Chondrocyte (in vitro differentiated cells): ENCODE data around the gene TNFRSF8. TPM values are rescaled to one million over a fixed set of nuclear protein-coding genes. Genes with fewer than 3 reads are reported as not detected.

Source experiments
- DNase-seq: peaks from one replicate; pipeline ENCODE4 v3.0.0; 2021; ENCODE audit warnings: mixed read lengths, low spot score
- H3K27ac Mint-ChIP-seq: one replicate; pipeline ENCODE4 v1.8.0; 2021; ENCODE audit warnings: mild to moderate bottlenecking, moderate library complexity, mixed read lengths; ENCODE audit not compliant: unreplicated experiment
- H3K27me3 Mint-ChIP-seq: 2 replicates; pipeline ENCODE4 v1.8.0; 2021; ENCODE audit warnings: low read depth, mixed read lengths
- H3K36me3 Mint-ChIP-seq: 2 replicates; pipeline ENCODE4 v1.8.0; 2021; ENCODE audit warnings: low read depth, mixed read lengths
- H3K4me1 Mint-ChIP-seq: 2 replicates; pipeline ENCODE4 v1.8.0; 2021; ENCODE audit warnings: low read depth, mild to moderate bottlenecking, mixed read lengths
- H3K4me3 Mint-ChIP-seq: one replicate; pipeline ENCODE4 v1.8.0; 2021; ENCODE audit warnings: mild to moderate bottlenecking, moderate library complexity, mixed read lengths; ENCODE audit not compliant: unreplicated experiment
- H3K9me3 Mint-ChIP-seq: 2 replicates; pipeline ENCODE4 v1.8.0; 2021; ENCODE audit warnings: low read depth, mixed read lengths
- total RNA-seq: library from RNA; stranded (reverse); gene quantifications from 3 replicates; pipeline ENCODE4 v1.2.1, GENCODE V29; 2021
- TF ChIP-seq, protein P1 (sequence below): fragments of 200-600 bp; sonication (generic); IDR thresholded peaks from 2 replicates; pipeline ENCODE4 v1.5.0; 2021; ENCODE audit warnings: antibody characterized with exemption, mild to moderate bottlenecking, moderate library complexity

TNFRSF8 gene
- total RNA-seq, 1 donor from 2014 or later, result not detected

DNA sequence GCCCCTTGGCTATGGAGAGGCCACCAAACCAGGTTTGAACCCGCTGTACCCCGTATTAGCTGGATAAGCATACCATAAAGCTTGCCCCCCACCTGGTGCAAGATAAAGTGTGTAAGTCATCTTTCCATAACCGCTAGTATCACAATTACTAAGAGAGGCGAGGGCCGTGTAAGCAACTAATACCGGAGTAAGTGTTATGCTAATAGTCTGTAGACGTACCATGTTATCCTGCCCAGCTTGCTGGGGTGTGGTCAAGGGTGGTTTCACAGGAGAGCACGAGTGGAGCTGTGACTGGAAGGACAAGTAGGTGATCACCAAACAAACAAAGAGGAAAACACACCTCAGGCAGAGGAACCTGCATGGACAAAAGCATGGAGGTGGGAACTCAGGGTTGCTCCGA lies 100.1 kb downstream of the TNFRSF8 start:
- no peak for DNase-seq
- no peak overlapping the region for H3K27ac Mint-ChIP-seq
- H3K27me3 Mint-ChIP-seq, result peaks cover 19% of the 10 kb centered on the region
- H3K4me3 Mint-ChIP-seq, result no peak overlapping the region
- H3K36me3 Mint-ChIP-seq, result no peaks in the 10 kb centered on the region
- peaks cover 25% of the 10 kb centered on the region for H3K4me1 Mint-ChIP-seq
- H3K9me3 Mint-ChIP-seq, result no peaks in the 10 kb centered on the region
- TF ChIP-seq, protein P1, sequence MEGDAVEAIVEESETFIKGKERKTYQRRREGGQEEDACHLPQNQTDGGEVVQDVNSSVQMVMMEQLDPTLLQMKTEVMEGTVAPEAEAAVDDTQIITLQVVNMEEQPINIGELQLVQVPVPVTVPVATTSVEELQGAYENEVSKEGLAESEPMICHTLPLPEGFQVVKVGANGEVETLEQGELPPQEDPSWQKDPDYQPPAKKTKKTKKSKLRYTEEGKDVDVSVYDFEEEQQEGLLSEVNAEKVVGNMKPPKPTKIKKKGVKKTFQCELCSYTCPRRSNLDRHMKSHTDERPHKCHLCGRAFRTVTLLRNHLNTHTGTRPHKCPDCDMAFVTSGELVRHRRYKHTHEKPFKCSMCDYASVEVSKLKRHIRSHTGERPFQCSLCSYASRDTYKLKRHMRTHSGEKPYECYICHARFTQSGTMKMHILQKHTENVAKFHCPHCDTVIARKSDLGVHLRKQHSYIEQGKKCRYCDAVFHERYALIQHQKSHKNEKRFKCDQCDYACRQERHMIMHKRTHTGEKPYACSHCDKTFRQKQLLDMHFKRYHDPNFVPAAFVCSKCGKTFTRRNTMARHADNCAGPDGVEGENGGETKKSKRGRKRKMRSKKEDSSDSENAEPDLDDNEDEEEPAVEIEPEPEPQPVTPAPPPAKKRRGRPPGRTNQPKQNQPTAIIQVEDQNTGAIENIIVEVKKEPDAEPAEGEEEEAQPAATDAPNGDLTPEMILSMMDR, result no peak

DNA sequence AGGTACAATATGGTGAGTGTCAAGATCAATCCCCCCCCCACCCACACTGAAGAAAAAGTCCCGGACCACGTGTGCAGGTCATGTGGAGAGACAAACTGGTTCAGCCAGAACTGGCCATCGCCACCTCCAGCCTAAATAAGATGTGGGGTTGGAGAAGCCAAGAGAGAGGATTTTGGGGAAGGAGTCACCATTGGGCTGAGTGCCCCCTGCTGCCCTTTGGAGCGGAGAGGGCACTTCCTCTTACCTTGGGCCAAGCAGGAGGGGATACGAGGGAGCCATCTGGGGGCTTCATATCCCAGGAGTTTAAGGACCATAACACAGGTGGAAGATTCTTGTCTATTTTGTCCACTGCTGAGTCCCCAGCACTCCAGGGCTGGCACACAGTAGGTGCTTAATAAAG lies 101.1 kb downstream of the TNFRSF8 start:
- Mint-ChIP-seq H3K27ac (no peak overlapping the region), H3K4me1 (peaks cover 25% of the 10 kb centered on the region), H3K27me3 (peaks cover 26% of the 10 kb centered on the region), H3K9me3 (no peaks in the 10 kb centered on the region), H3K4me3 (no peak overlapping the region), H3K36me3 (no peaks in the 10 kb centered on the region)
- TF ChIP-seq, protein P1, result no peak
- DNase-seq, result no peak

DNA sequence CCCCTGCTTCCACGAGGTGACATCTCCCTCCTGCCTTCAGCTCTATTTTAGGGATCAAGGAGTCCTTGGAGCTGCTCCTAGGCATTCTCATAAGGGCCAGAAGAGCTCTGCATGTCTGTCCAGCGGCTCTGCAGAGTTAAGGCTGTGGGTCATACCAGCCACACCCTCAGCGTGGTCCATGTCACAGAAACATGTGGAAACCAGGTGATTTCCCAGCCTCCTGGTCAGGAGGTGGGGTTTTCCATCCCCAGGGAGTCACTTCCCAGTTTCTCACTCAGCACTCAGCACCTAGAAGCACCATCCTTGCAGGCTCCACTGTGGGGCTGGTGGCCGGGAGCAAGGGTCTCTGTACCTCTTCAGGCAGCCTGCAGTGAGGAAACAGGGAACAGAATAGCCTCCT lies 102.2 kb downstream of the TNFRSF8 start:
- no peaks in the 10 kb centered on the region for H3K36me3 Mint-ChIP-seq
- no peak for DNase-seq
- H3K9me3 Mint-ChIP-seq, result no peaks in the 10 kb centered on the region
- peaks cover 25% of the 10 kb centered on the region for H3K4me1 Mint-ChIP-seq
- no peak overlapping the region for H3K27ac Mint-ChIP-seq
- H3K27me3 Mint-ChIP-seq, result peaks cover 26% of the 10 kb centered on the region
- no peak overlapping the region for H3K4me3 Mint-ChIP-seq
- TF ChIP-seq, protein P1, result no peak

DNA sequence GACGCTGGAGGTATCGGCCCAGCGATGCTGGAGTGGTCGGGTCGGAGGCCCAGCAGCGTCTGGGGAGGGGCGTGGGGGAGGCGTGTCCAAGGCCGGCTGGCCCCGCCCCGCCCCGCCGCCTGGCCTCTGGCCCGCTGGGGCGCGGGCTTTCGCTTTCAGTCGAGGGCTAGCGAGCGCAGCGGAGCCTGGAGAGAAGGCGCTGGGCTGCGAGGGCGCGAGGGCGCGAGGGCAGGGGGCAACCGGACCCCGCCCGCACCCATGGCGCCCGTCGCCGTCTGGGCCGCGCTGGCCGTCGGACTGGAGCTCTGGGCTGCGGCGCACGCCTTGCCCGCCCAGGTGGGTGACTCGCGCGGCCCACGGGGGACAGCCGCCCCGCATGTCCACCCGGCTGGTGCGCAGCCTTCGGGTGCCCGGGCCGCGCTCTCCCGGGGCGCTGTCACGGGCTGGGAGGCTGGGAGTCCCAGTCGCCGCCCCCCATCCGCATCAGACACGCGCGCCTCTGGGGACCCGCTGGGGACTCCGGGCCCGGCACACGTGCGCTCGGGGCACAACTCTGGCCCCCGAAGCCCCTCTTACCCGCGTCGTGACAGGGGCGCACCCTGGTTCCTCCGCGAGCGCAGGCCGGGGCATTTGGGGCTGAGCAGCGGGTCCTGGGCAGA lies 103.9 kb downstream of the TNFRSF8 start, which contains the start of gene TNFRSF1B:
TNFRSF1B (plus strand) TSS at position 158 of the 659 bp plus-strand sequence; CDS start at position 259, 101 bp downstream.
- Mint-ChIP-seq H3K4me3 (peak within 1 kb of the TSS; percentile 65), H3K9me3 (no peaks in the 10 kb centered on the region), H3K36me3 (peaks cover 2% of the 10 kb centered on the region), H3K4me1 (peaks cover 18% of the 10 kb centered on the region), H3K27ac (no peak within 1 kb of the TSS), H3K27me3 (peaks cover 26% of the 10 kb centered on the region)
- DNase-seq, result no peak
- TF ChIP-seq, protein P1, result no peak

DNA sequence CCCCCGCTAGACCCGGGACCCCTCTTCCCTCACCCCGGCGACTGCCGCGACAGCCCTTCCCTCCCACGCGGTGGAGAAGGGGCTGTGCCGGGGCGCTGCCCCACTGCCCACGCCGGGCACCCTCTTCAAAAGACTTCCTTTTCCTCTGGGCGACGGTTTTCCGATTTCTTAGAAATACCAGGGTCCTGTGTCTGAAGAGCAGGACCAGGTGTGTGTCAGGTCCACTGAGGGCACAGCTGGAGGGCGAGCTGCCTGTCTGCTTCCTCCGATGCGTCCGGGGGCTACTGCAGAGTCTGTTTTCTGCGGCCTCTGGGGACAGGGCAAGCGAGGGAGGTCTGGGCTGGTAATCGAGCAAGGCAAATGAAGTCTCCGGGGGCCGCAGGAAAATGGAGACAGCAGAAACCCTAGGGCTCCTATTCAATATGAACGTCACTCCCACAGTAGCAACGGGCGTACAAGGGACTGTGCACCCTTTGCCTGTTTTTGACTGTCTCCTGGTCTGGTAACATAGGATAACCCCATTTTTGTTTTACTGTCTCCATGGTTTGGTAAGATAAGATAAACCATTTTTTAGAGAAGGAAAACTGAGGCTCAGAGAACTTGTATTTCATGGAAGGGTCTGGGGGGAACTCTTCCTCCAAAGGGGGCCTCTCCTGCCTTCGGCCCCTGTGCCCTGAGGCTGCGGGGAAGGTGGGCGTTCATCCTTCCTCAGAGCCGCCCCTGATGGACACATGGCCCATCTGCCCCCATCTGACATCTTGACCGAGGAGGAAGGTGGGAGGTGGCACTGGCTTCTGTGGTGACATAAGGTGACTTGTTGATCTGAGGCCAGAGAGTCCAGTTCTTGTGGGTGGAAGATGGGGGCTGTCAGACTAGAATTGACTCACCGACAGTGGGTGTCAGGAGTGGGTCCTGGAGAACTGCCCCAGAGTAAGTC lies 104.7 kb downstream of the TNFRSF8 start:
- TF ChIP-seq, protein P1, result no peak
- Mint-ChIP-seq H3K36me3 (peaks cover 2% of the 10 kb centered on the region), H3K4me1 (peaks cover 12% of the 10 kb centered on the region), H3K9me3 (no peaks in the 10 kb centered on the region), H3K27me3 (peaks cover 26% of the 10 kb centered on the region), H3K27ac (no peak overlapping the region), H3K4me3 (peak overlapping the region; percentile 65)
- DNase-seq, result no peak
